Endodermal cell (in vitro differentiated cells): ENCODE measurements around the gene ZFYVE19. TPM values are rescaled to one million over a fixed set of nuclear protein-coding genes. Genes with fewer than 3 reads are reported as not detected.

ENCODE experiments used
- DNase-seq: peaks from one replicate; pipeline ENCODE4 v3.0.0-alpha.2; 2017
- H3K27ac ChIP-seq: 2 replicates; pipeline ENCODE4 v1.5.1; 2013; ENCODE audit warnings: mild to moderate bottlenecking, low read depth, low read length, moderate library complexity
- H3K27me3 ChIP-seq: 2 replicates; pipeline ENCODE4 v1.6.1; 2013; ENCODE audit warnings: mild to moderate bottlenecking, low read length, moderate library complexity; ENCODE audit not compliant: insufficient read depth, control insufficient read depth, poor library complexity, severe bottlenecking
- H3K36me3 ChIP-seq: 2 replicates; pipeline ENCODE4 v1.7.0; 2013; ENCODE audit warnings: mild to moderate bottlenecking, low read length, moderate library complexity; ENCODE audit not compliant: control insufficient read depth, insufficient read depth
- H3K4me1 ChIP-seq: one replicate; pipeline ENCODE4 v1.7.0; 2013; ENCODE audit warnings: low read length; ENCODE audit not compliant: control insufficient read depth, insufficient read depth
- H3K4me3 ChIP-seq: 2 replicates; pipeline ENCODE4 v1.5.1; 2013; ENCODE audit warnings: mild to moderate bottlenecking, low read length, moderate library complexity
- H3K9ac ChIP-seq: 2 replicates; pipeline ENCODE4 v1.6.1; 2013; ENCODE audit warnings: mild to moderate bottlenecking, low read length, moderate library complexity; ENCODE audit not compliant: poor library complexity, severe bottlenecking; ENCODE audit errors: extremely low read depth
- H3K9me3 ChIP-seq: 2 replicates; pipeline ENCODE4 v1.6.1; 2013; ENCODE audit warnings: mild to moderate bottlenecking, low read length, moderate library complexity; ENCODE audit not compliant: control insufficient read depth
- H3K27ac Mint-ChIP-seq: 2 replicates; pipeline ENCODE4 v1.8.0; 2020; ENCODE audit warnings: mixed read lengths
- H3K27me3 Mint-ChIP-seq: 2 replicates; pipeline ENCODE4 v1.8.0; 2021; ENCODE audit warnings: mild to moderate bottlenecking, mixed read lengths; ENCODE audit not compliant: insufficient read depth
- H3K36me3 Mint-ChIP-seq: 2 replicates; pipeline ENCODE4 v1.8.0; 2020; ENCODE audit warnings: low read depth, mixed read lengths
- H3K4me1 Mint-ChIP-seq: 2 replicates; pipeline ENCODE4 v1.8.0; 2020; ENCODE audit warnings: mixed read lengths
- H3K4me3 Mint-ChIP-seq: 2 replicates; pipeline ENCODE4 v1.8.0; 2020; ENCODE audit warnings: mild to moderate bottlenecking, moderate library complexity, mixed read lengths
- H3K9me3 Mint-ChIP-seq: 2 replicates; pipeline ENCODE4 v1.8.0; 2020; ENCODE audit warnings: mild to moderate bottlenecking, mixed read lengths
- CTCF ChIP-seq: fragments of 200-600 bp; sonication (generic); conservative IDR thresholded peaks from 2 replicates; pipeline ENCODE4 v1.5.0; 2021; ENCODE audit warnings: antibody characterized with exemption, mild to moderate bottlenecking
- WGBS, 2 experiments: methylation state at CpG; one replicate each; pipeline versions ENCODE4 v1.1.5 to v1.1.7; 2013; ENCODE audit warnings: missing lambda C conversion rate in 2 of 2, mixed read lengths in 1 of 2; ENCODE audit not compliant: insufficient coverage in 1 of 2, insufficient read length in 1 of 2; 5-methylcytosine and 5-hydroxymethylcytosine counted together
- total RNA-seq, 2 donors: library from RNA; stranded (reverse); fragmentation: NEBNext Ultra II Directional in 1 of 2; extraction: Animal tissue kit (Norgen Biotek cat#: 25700) in 1 of 2; gene quantifications; 2 replicates in 1 of 2; 3 replicates in 1 of 2; pipeline ENCODE4 v1.2.1, GENCODE V29; 2021

The ZFYVE19 gene
- total RNA-seq, 2 donors from 2014 or later, result 15.6 to 15.9 TPM

- Mint-ChIP-seq H3K9me3 (no peaks in the 10 kb centered on the region), H3K36me3 (no peaks in the 10 kb centered on the region), H3K4me3 (peak overlapping the region; percentile 69), H3K27me3 (no peaks in the 10 kb centered on the region), H3K4me1 (peaks cover 21% of the 10 kb centered on the region), H3K27ac (peak overlapping the region; percentile 92)
- TF ChIP-seq CTCF, result no peak
- Histone ChIP-seq H3K27me3 (no peaks in the 10 kb centered on the region), H3K4me3 (peak overlapping the region; percentile 85), H3K36me3 (no peaks in the 10 kb centered on the region), H3K4me1 (peaks cover 8% of the 10 kb centered on the region), H3K27ac (no peak overlapping the region), H3K9me3 (no peaks in the 10 kb centered on the region), H3K9ac (peak overlapping the region; percentile 58)
- WGBS, 2 experiments, result 69 to 78% methylated on average over 24 to 52 of the region's 55 CpGs
- no peak for DNase-seq
These were observed 43.7 kb upstream of the ZFYVE19 start for GRCh38 chr15:40762919-40763800.

GRCh38 chr15:40763801-40764628 is 42.9 kb upstream of the ZFYVE19 start, which contains the start of gene GCHFR:
Gene GCHFR (plus strand): TSS chr15:40764068. CDS start chr15:40764181, 113 bp downstream.
- Mint-ChIP-seq H3K4me3 (peak within 1 kb of the TSS; percentile 69), H3K4me1 (peaks cover 21% of the 10 kb centered on the region), H3K9me3 (no peaks in the 10 kb centered on the region), H3K36me3 (no peaks in the 10 kb centered on the region), H3K27me3 (no peaks in the 10 kb centered on the region), H3K27ac (peak within 1 kb of the TSS; percentile 92)
- Histone ChIP-seq H3K9me3 (no peaks in the 10 kb centered on the region), H3K4me1 (peaks cover 8% of the 10 kb centered on the region), H3K27ac (no peak within 1 kb of the TSS), H3K4me3 (peak within 1 kb of the TSS; percentile 85), H3K27me3 (no peaks in the 10 kb centered on the region), H3K9ac (peak within 1 kb of the TSS; percentile 58), H3K36me3 (peaks cover 6% of the 10 kb centered on the region)
- WGBS, 2 experiments, result 2% methylated on average over 34 to 75 of the region's 75 CpGs
- TF ChIP-seq CTCF, result peak; percentile 59
- peak; percentile 91 for DNase-seq

GRCh38 chr15:40764629-40765103 is 42.2 kb upstream of the ZFYVE19 start:
- Mint-ChIP-seq H3K4me1 (peaks cover 21% of the 10 kb centered on the region), H3K36me3 (no peaks in the 10 kb centered on the region), H3K9me3 (no peaks in the 10 kb centered on the region), H3K4me3 (peak overlapping the region; percentile 69), H3K27me3 (no peaks in the 10 kb centered on the region), H3K27ac (peak overlapping the region; percentile 90)
- DNase-seq, result no peak
- peak overlapping the region; percentile 58 for H3K9ac ChIP-seq
- H3K4me1 ChIP-seq, result peaks cover 8% of the 10 kb centered on the region
- no peaks in the 10 kb centered on the region for H3K9me3 ChIP-seq
- TF ChIP-seq CTCF, result no peak
- H3K27ac ChIP-seq, result no peak overlapping the region
- H3K36me3 ChIP-seq, result peaks cover 6% of the 10 kb centered on the region
- WGBS, 2 experiments, result 46 to 56% methylated on average over 7 to 8 of the region's 8 CpGs
- H3K4me3 ChIP-seq, result peak overlapping the region; percentile 85
- H3K27me3 ChIP-seq, result no peaks in the 10 kb centered on the region
